NOMO-1 treated with DMSO at 0.1 percent for 48 hours (cell line): ENCODE data around the gene CEACAM6.
A peak's percentile ranks its signal among the peaks of the same experiment; 100 is the strongest.

Source experiments
- DNase-seq: peaks from one replicate; lab custom pipeline; 2025; ENCODE audit not compliant: unreplicated experiment; lab: John Stamatoyannopoulos, UW

The CEACAM6 gene

DNA sequence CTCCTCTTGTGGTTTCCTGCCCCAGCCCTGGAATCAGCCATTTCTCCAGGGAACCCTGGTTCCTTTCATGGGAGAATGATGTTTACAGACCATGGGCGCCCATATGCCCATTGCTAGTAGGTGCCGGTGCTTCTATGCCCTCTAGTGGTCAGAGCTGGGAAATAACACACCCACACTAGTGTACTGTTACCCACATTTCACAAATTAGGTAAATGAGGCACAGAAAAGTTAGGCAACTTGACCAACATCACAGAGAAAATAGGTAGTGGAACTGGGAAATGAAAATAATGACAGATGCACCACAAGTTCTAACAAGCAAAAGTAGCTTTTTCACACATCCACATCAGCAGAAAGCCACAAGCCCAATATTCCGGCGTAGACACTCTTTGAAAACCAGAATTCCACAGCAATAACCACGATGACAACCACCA, 39.7 kb downstream of the CEACAM6 start:
- peak; percentile 87 for DNase-seq

DNA sequence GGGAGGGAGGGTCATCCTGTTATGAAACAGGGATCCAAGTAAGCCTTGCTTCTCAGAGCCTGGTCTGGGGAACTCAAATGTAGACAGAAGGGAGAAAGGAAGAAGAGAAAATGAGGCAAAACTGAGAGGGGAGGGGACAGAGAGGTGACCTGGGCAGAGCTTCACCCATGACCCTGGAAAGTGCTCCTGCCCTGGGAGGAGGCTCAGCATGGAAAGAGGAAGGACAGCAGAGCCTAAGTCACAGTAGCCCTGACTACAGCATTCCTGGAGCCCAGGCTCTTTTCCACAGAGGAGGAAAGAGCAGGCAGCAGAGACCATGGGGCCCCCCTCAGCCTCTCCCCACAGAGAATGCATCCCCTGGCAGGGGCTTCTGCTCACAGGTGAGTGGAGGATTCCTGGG, 41.0 kb downstream of the CEACAM6 start, which contains the start of gene CEACAM3:
TSS of gene CEACAM3 (plus strand) at position 226 of the 400 bp plus-strand sequence. CDS start at position 317, 91 bp downstream.
- no peak for DNase-seq

- DNase-seq: peak; percentile 54
Measured at GRCh38 chr19:41796901-41797300, 41.6 kb downstream of the CEACAM6 start.

DNA sequence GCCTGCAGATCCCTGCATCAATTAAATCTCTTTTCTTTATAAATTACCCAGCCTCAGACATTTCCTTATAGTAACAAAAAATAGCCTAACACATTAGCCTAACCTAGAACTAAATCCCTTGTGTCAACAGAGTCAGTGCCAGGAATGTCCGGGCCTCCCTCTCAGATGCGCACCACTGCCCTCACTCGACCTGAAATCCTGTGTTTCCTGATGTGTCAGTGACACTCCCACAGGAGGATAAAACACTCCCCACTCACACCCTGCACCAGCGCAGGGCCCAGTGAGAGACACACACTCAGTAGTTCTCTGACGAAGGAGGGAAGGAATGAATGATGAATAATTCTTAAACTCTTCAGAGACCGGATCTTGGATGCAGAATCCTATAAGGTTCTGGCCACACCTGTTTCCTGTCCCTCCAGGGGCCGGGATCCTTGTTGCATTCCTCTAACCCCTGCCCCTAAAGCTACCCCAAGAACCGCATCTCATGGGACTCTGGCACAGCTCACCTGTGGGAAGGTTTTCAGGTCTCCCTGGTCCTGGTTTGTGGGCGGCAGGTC, 44.2 kb downstream of the CEACAM6 start:
- no peak for DNase-seq

- no peak for DNase-seq
Measured at GRCh38 chr19:41801031-41801430, 45.7 kb downstream of the CEACAM6 start.

DNA sequence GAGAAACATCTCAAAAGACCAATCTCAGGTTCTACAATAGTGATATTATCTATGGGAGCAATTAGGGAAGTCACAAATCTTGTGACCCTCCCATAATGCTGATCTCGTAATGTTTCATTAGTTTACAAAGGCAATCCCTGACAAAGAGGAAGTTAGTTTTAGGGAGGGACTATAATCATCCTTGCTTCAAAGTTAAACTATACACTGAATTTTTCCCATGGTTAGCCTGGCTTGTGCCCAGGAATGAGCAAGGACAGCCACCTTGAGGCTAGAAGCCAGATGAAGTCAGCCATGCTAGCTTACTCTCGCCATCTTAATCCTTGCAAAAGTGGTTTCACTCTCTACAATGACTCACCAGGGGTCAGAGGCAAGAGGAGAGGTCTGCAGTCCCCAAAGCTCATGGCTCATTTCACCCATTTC, 46.5 kb downstream of the CEACAM6 start:
- DNase-seq: peak; percentile 92

DNA sequence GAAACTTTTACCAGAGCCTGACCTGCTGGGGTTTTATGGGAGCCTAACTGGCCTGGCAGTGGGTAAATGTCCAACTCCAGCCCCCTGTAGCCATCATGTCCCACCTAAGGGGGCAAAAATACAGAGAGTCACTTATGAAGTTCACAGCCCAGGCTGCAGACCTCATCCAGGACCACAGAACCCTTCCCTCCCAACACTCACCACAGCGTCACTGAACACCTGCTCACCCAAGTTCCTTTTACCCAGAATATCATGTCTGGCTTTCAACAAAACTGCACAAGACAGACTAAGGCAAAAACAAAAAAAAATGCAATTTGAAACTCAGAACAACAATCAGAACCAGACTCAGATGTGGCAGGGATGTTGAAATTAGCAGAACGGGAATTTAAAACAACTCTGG, 47.4 kb downstream of the CEACAM6 start:
- DNase-seq: no peak

DNA sequence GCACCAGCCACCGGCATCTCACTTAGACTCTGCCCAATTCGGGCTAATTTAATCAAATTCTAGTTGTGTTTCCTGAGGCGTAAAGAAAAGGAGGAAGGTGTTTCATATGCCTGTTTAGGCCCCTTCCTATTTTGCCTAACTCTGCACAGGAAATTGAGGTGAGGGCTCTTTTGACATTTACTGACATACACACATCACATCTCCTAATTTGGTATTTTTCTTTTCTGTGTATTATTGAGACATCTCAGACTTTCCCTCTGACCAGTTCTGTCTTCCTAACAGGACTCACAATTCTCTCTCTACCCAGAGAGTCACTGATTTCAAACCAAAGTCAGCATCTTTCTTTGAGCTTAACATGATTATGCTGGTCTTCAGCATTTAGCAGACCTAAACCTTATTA, 49.0 kb downstream of the CEACAM6 start:
- DNase-seq: peak; percentile 15

DNA sequence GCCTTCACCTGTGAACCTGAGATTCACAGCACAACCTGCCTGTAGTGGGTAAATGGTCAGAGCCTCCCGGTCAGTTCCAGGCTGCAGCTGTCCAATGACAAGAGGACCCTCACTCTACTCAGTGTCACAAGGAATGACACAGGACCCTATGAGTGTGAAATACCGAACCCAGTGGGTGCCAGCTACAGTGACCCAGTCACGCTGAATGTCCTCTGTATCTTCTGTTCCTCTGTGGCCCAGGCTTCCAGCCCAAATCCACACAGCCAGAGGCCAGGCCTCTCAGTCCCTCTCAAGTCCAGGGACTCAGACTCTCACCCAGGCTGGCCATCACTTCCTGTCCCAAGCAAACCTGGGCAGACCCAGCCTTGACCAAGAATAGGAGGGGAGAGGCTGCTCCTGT, 51.8 kb downstream of the CEACAM6 start:
- DNase-seq: no peak

GRCh38 chr19:41808663-41809566, 53.6 kb downstream of the CEACAM6 start:
- peak; percentile 68 for DNase-seq

- no peak for DNase-seq
Measured at GRCh38 chr19:41810301-41810700, 55.0 kb downstream of the CEACAM6 start.

DNA sequence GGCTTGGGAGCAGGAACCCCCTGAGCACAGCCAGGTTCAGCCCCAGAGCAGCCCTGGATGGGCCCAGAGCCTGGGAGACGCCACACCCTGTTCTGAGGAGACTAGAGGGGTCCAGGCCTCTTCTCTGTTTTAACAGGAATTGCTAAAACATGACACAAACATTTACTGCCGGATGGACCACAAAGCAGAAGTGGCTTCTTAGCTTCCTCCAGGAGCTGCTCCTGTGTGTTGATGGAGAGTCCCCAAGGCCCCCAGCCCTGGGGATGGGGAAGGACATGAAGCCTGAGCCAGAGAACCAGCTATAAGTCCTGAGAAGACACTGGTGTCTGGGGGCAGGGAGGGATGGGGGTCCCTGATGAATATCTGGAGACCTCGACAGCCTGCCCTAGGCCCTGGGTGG, 55.7 kb downstream of the CEACAM6 start:
- peak; percentile 85 for DNase-seq

DNA sequence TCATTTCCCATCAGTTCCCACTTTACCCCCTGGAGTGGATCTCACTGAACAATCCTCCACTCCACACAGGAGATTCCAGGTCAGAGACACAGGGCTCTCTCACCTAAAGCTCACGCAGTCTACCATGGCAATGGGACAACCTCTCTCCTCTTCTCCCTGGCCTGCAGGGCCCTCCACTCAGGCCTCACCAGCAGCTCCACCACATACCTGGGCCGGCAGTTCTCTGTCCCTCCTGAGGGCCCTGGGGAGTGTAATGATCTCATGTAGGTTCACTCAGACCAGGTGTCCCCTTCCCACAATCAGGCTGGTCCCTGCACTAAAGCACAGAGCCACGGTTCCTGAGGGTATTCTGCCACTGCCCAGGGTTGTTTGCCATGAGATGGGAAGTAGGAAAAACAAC, 56.7 kb downstream of the CEACAM6 start:
- DNase-seq: no peak

- no peak for DNase-seq
Measured at GRCh38 chr19:41813911-41814310, 58.6 kb downstream of the CEACAM6 start.

- no peak for DNase-seq
Measured at GRCh38 chr19:41815301-41815700, 60.0 kb downstream of the CEACAM6 start.

DNA sequence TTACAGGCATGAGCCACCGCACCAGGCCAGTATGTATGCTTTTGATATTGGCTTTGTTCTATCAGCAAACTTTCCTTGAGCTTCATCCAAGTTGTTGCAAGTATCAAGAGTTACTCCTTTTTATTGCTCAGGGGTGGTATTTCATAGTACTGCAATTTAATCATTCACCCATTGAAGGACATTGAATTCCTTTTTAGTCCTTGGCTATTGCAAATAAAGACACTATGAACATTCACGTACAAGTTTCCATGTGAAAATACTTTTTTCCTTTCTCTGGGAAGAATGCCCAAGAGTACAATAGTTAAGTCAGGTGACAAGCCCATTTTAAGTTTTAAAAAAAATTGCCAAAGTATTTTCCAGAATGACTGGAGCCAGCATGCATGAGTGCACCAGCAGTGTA, 61.4 kb downstream of the CEACAM6 start:
- DNase-seq: no peak

GRCh38 chr19:41821003-41821735, 65.8 kb downstream of the CEACAM6 start:
- peak; percentile 74 for DNase-seq
